ENCODE measurements around the gene CELF4.
"Not testable (repeated sequence)": the region's sequence is repeated elsewhere in the genome, so short reads cannot be mapped to it uniquely, and the experiment has no call there.

Gene CELF4

DNA sequence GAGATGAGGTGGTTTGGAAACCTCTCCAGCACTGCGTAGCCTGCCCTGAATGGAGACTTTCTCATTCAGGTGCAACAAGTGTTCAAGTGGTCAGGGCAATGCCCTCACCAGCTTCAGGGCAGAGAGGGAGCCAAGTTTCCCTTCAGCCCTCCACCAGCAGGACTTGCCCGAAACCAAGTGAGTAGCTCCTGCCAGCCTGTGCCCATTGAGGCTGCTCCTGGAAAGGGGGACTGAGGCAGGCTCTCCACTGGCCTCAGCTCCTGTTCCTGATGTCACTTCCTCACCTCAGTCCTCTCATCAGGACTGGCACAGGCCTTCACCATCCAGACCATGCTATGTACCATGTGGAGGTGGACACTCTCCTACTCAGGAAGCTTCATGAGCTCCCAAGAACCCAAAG, 94.6 kb downstream of the CELF4 start:
- TF ChIP-seq, protein P1, sequence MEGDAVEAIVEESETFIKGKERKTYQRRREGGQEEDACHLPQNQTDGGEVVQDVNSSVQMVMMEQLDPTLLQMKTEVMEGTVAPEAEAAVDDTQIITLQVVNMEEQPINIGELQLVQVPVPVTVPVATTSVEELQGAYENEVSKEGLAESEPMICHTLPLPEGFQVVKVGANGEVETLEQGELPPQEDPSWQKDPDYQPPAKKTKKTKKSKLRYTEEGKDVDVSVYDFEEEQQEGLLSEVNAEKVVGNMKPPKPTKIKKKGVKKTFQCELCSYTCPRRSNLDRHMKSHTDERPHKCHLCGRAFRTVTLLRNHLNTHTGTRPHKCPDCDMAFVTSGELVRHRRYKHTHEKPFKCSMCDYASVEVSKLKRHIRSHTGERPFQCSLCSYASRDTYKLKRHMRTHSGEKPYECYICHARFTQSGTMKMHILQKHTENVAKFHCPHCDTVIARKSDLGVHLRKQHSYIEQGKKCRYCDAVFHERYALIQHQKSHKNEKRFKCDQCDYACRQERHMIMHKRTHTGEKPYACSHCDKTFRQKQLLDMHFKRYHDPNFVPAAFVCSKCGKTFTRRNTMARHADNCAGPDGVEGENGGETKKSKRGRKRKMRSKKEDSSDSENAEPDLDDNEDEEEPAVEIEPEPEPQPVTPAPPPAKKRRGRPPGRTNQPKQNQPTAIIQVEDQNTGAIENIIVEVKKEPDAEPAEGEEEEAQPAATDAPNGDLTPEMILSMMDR (IDR thresholded peaks at IDR 0.05; ENCODE audit: insufficient read depth, low read length, poor library complexity, severe bottlenecking), result no peak
- H3K4me3 ChIP-seq (replicated peaks; ENCODE audit: low read depth, low read length), result no peak overlapping the region
- DNase-seq (ENCODE audit: extremely low read depth, insufficient read length), result no peak
- H3K36me3 ChIP-seq (ENCODE audit: control insufficient read depth, insufficient read depth, low read length), result no peaks in the 10 kb centered on the region
- H3K27me3 ChIP-seq (replicated peaks; ENCODE audit: control insufficient read depth, insufficient read depth, low read length), result peaks cover 7% of the 10 kb centered on the region

DNA sequence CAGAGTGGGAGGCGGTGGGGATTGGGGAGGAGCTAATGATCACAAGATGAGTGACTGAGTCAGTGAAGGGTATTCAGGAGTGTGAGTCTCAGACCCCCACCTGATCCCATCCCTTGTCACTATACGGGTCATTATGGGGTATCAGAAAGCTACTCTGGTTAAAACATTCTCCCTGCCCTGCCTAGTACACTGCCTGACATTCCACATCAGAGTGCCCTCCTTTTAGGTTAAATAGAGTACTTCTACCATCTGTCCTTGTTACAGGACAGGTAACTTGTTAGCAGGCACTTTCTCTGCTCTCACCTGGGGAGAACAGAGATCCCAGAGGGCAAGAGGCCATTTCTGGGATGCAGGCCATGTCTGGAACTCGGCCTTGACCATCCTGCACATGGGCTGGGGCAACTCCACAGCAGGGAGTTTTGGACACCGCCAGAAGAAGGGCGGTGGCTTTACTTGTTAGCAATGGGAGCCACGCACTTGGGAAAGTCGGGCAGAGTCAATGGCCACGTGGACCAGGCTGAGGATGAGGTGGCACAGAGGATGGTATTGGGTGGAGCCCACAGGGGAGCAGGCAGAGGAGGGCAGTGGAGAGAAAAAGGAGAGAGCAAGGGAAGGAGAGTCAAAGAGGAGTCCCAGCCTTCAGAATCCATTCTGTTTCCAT, 98.5 kb downstream of the CELF4 start:
- Histone ChIP-seq H3K36me3 (ENCODE audit: control insufficient read depth, insufficient read depth, low read length) (no peaks in the 10 kb centered on the region), H3K4me3 (replicated peaks; ENCODE audit: low read depth, low read length) (no peak overlapping the region), H3K27me3 (replicated peaks; ENCODE audit: control insufficient read depth, insufficient read depth, low read length) (peaks cover 2% of the 10 kb centered on the region)
- TF ChIP-seq, protein P1 (IDR thresholded peaks at IDR 0.05; ENCODE audit: insufficient read depth, low read length, poor library complexity, severe bottlenecking), result no peak
- DNase-seq (ENCODE audit: extremely low read depth, insufficient read length), result no peak

DNA sequence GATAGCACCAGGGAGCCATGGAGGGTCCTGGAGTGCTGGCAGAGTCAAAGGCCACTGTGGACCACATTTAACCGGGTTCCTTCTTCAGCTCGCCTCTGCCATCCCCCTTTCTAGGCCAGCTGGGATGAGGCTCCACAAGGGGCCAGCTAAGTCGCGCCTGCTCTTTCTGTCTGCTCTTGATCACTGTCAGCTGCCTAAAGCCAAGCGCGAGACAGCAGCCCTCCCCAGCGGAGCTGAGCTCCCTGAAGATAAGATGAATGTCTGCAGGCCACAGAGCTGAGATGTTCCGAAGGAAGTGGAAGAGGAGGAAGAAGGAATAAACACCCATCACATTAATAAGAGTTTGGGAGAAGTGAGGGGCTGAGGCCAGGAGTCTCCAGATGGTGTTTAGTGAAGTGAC, 99.6 kb downstream of the CELF4 start:
- TF ChIP-seq, protein P1 (IDR thresholded peaks at IDR 0.05; ENCODE audit: insufficient read depth, low read length, poor library complexity, severe bottlenecking), result no peak
- no peak for DNase-seq (ENCODE audit: extremely low read depth, insufficient read length)
- Histone ChIP-seq H3K27me3 (replicated peaks; ENCODE audit: control insufficient read depth, insufficient read depth, low read length) (no peaks in the 10 kb centered on the region; the same call in none of the 2 replicates), H3K36me3 (ENCODE audit: control insufficient read depth, insufficient read depth, low read length) (no peaks in the 10 kb centered on the region), H3K4me3 (replicated peaks; ENCODE audit: low read depth, low read length) (no peak overlapping the region)

DNA sequence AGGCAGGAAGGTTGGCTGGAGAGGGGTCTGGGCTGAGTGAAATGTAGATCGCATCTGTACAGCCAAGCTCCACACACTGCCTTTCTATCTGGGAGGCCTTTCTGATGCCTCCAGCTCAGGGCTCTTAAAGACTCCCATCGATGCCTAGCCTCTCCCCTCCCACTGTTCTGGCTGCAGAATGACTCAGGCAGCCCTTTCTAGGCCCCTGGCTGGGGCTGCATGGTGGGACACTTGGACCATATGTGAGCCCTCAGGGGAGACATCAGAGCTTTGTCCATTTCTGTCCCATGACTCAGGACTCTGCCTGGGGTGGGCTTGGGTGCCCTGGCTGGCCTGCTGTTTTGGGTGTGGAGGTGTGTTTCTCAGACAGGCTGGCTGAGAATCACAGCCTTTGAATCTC, 101.3 kb downstream of the CELF4 start:
- Histone ChIP-seq H3K4me3 (replicated peaks; ENCODE audit: low read depth, low read length) (no peak overlapping the region), H3K27me3 (replicated peaks; ENCODE audit: control insufficient read depth, insufficient read depth, low read length) (no peaks in the 10 kb centered on the region; the same call in none of the 2 replicates), H3K36me3 (ENCODE audit: control insufficient read depth, insufficient read depth, low read length) (no peaks in the 10 kb centered on the region)
- DNase-seq (ENCODE audit: extremely low read depth, insufficient read length), result no peak
- TF ChIP-seq, protein P1 (IDR thresholded peaks at IDR 0.05; ENCODE audit: insufficient read depth, low read length, poor library complexity, severe bottlenecking), result no peak

DNA sequence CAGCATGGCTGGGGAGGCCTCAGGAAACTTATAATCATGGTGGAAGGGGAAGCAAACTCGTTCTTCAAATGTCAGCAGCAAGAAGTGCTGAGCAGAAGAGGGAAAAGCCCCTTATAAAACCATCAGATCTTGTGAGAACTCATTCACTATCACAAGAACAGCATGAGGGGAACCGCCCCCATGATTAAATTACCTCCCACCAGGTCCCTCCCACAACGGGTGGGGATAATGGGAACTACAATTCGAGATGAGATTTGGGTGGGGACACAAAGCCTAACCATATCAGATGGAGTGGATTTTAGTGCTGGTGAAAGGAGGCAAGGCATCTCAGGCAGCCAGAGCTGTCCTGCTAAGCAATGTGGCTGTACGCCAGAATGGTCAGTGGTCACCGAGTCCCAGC, 104.3 kb downstream of the CELF4 start:
- H3K27me3 ChIP-seq (replicated peaks; ENCODE audit: control insufficient read depth, insufficient read depth, low read length); H3K4me3 ChIP-seq (replicated peaks; ENCODE audit: low read depth, low read length); H3K36me3 ChIP-seq (ENCODE audit: control insufficient read depth, insufficient read depth, low read length); DNase-seq (ENCODE audit: extremely low read depth, insufficient read length): not testable (repeated sequence)

DNA sequence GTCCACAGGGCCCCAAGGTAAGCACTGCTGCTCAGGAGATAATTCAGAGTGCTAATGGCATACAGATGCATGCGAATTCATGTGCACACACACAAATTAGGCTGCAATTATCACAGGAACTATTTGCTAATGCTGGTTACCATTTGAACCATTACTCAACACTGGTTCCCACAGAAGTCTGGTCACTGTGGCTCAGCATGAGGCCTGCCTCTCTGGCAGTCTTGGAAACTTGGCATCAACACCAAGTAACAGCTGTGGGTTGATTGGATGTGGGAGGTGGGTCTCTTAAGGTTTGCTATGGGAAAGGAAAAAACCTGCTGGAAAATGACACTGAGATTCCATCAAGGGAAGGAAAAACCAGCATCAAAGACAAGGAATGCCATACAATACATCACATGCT, 105.0 kb downstream of the CELF4 start:
- TF ChIP-seq, protein P1 (IDR thresholded peaks at IDR 0.05; ENCODE audit: insufficient read depth, low read length, poor library complexity, severe bottlenecking), result no peak
- Histone ChIP-seq H3K4me3 (replicated peaks; ENCODE audit: low read depth, low read length) (no peak overlapping the region), H3K36me3 (ENCODE audit: control insufficient read depth, insufficient read depth, low read length) (no peaks in the 10 kb centered on the region), H3K27me3 (replicated peaks; ENCODE audit: control insufficient read depth, insufficient read depth, low read length) (no peaks in the 10 kb centered on the region; the same call in none of the 2 replicates)
- DNase-seq (ENCODE audit: extremely low read depth, insufficient read length), result no peak

Data from GM06990 (cell line).